ENCODE results near the gene TUBB8B. TPM values are rescaled to one million over a fixed set of nuclear protein-coding genes. Genes with fewer than 3 reads are reported as not detected.
"Not testable (repeated sequence)": the region's sequence is repeated elsewhere in the genome, so short reads cannot be mapped to it uniquely, and the experiment has no call there.

Gene TUBB8B
- total RNA-seq, result not detected

DNA sequence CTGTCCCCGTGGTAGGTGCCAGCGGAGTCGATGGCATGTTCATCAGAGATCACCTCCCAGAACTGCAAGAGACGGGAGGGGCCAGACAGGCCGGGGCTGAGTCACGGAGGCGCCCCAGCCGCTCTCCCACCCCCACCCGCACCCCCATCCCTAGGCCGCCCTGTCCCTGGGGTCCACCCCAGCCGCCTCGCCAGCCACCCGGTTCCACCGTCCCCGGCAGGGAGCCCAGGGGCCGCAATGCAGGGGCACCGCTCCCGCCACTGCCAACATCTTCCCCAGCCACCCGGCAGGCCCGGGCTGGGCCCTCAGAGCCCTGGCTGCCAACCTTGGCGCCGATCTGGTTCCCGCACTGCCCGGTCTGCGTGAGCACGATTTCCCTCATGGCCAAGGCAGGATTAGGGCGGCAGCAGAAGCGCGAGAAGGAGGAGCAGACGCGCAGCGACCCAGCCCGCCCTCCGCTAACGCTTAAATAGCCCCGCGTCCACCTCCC lies at the start of gene TUBB8B:
Gene TUBB8B, minus strand, starts transcription at position 440 of the 490 bp plus-strand sequence. Its CDS starts 58 bp downstream, at position 382.
- POLR2A ChIA-PET; H3K4me3 Mint-ChIP-seq; H3K27ac Mint-ChIP-seq; H3K27me3 Mint-ChIP-seq; CTCF ChIA-PET; H3K4me1 Mint-ChIP-seq; H3K9me3 Mint-ChIP-seq; DNase-seq; H3K36me3 Mint-ChIP-seq (ENCODE audit: low read depth): not testable (repeated sequence)

DNA sequence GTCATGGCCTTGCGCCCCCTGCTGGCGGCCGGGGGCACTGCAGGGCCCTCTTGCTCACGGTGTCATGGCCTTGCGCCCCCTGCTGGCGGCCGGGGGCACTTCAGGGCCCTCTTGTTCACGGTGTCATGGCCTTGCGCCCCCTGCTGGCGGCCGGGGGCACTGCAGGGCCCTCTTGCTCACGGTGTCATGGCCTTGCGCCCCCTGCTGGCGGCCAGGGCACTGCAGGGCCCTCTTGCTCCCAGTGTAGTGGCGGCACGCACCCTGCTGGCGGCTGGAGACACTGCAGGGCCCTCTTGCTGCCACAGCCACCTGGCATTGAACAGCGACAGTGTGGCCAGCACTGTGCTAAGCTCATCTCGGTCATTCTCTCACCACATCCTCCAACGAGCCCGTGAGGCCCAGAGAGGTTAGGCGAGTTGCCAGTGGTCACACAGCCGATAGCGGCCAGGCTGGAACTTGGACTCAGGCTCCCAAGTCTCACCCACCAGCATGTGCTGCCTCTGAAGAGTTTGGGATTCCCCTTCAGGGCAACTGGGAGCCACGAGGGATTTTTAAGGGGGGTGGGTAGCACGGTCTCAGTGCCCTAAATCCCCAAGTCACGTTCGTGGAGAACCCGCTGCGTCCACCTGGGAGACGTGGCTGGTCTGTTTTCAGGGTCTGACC lies 48.0 kb upstream of the TUBB8B start:
- H3K27ac Mint-ChIP-seq; H3K4me3 Mint-ChIP-seq; DNase-seq; H3K4me1 Mint-ChIP-seq; CTCF ChIA-PET; H3K36me3 Mint-ChIP-seq (ENCODE audit: low read depth); POLR2A ChIA-PET; H3K27me3 Mint-ChIP-seq; H3K9me3 Mint-ChIP-seq: not testable (repeated sequence)

DNA sequence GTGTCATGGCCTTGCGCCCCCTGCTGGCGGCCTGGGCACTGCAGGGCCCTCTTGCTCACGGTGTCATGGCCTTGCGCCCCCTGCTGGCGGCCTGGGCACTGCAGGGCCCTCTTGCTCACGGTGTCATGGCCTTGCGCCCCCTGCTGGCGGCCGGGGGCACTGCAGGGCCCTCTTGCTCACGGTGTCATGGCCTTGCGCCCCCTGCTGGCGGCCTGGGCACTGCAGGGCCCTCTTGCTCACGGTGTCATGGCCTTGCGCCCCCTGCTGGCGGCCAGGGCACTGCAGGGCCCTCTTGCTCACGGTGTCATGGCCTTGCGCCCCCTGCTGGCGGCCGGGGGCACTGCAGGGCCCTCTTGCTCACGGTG lies 47.3 kb upstream of the TUBB8B start:
- H3K36me3 Mint-ChIP-seq (ENCODE audit: low read depth); H3K4me3 Mint-ChIP-seq; H3K4me1 Mint-ChIP-seq; POLR2A ChIA-PET; DNase-seq; H3K27me3 Mint-ChIP-seq; H3K9me3 Mint-ChIP-seq; H3K27ac Mint-ChIP-seq; CTCF ChIA-PET: not testable (repeated sequence)

DNA sequence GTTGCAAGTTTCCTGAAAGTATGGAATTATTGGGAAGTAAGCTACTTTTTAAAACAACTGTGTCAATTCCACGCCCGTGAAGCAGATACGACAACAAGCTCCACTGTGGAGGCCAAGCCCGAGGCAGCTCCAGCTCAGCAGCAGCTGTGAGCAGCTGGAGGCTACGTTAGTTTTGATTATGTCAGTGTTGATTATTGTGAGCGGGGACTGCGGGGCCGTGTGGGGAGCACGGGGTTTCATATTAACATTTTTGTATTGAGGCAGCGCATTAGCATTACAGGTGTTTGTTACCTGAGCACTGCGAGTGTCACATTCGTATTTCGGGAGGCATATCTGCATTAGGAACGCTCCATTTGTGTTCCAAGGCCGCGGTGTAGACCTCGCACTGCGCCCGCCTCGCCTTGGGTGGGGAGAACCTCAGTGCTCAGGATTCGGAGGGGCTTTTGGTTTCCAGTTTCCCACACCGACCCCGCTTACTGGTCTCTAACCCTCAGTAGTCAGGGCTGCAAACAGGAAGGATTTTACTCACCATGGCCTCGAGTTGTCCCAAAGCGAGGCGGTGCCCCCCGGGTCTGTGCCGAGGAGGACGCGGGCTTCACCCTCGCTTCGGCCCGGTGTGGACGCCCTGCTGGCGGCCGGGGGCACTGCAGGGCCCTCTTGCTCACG lies 46.8 kb upstream of the TUBB8B start:
- H3K36me3 Mint-ChIP-seq (ENCODE audit: low read depth); DNase-seq; H3K27ac Mint-ChIP-seq; H3K4me1 Mint-ChIP-seq; POLR2A ChIA-PET; H3K27me3 Mint-ChIP-seq; H3K9me3 Mint-ChIP-seq; H3K4me3 Mint-ChIP-seq: not testable (repeated sequence)
- CTCF ChIA-PET, result interaction anchor here (0.6 kb wide), 2 partner anchors 90 to 480 kb away, joined by 3 read pairs; no protein-coding TSS in a partner anchor

- H3K27ac Mint-ChIP-seq; H3K27me3 Mint-ChIP-seq; H3K4me3 Mint-ChIP-seq; H3K4me1 Mint-ChIP-seq; H3K9me3 Mint-ChIP-seq; H3K36me3 Mint-ChIP-seq (ENCODE audit: low read depth); DNase-seq; POLR2A ChIA-PET: not testable (repeated sequence)
- CTCF ChIA-PET, result interaction anchor here (0.6 kb wide), 2 partner anchors 90 to 480 kb away, joined by 3 read pairs; no protein-coding TSS in a partner anchor
Measured at GRCh38 chr18:95580-95979, 46.2 kb upstream of the TUBB8B start.

DNA sequence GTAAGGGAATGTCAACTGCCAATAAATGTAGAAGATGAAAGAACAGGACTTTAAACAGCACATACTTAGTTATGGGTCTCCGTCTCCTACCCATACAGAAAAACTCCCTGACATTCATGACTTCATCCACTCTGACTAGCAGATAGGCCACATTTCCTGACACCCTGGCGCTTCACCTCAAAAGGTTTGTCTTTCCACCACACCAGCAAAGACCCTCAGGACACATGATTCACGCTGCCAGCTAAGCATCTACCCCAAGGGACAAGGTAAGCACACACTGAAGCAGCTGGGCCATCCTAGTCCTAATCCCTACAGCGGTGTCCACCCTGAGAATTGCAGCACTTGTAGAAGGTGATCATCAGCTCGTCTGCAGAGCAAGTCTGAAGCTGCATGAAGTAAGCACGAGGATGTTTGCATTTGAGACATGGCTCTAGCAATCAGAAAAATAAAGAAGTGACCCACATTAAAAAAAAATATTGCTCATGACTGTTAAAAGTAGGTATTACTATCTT lies 44.5 kb upstream of the TUBB8B start:
- H3K4me3 Mint-ChIP-seq; H3K36me3 Mint-ChIP-seq (ENCODE audit: low read depth); CTCF ChIA-PET; DNase-seq; H3K27me3 Mint-ChIP-seq; H3K27ac Mint-ChIP-seq; H3K9me3 Mint-ChIP-seq; H3K4me1 Mint-ChIP-seq; POLR2A ChIA-PET: not testable (repeated sequence)

- DNase-seq; H3K27ac Mint-ChIP-seq; H3K36me3 Mint-ChIP-seq (ENCODE audit: low read depth); H3K4me3 Mint-ChIP-seq; POLR2A ChIA-PET; H3K27me3 Mint-ChIP-seq; H3K4me1 Mint-ChIP-seq; H3K9me3 Mint-ChIP-seq: not testable (repeated sequence)
- CTCF ChIA-PET, result interaction anchor here (0.6 kb wide), 1 partner anchor 54 kb away, joined by 3 read pairs; no protein-coding TSS in a partner anchor
Measured at GRCh38 chr18:91561-91960, 42.1 kb upstream of the TUBB8B start.

GRCh38 chr18:90396-91193 lies 41.2 kb upstream of the TUBB8B start:
- H3K27ac Mint-ChIP-seq; DNase-seq; POLR2A ChIA-PET; H3K4me1 Mint-ChIP-seq; H3K36me3 Mint-ChIP-seq (ENCODE audit: low read depth); H3K27me3 Mint-ChIP-seq; H3K4me3 Mint-ChIP-seq; H3K9me3 Mint-ChIP-seq; CTCF ChIA-PET: not testable (repeated sequence)

GRCh38 chr18:89124-89523 lies 39.7 kb upstream of the TUBB8B start:
- DNase-seq; H3K4me3 Mint-ChIP-seq; H3K27ac Mint-ChIP-seq; H3K9me3 Mint-ChIP-seq; POLR2A ChIA-PET; CTCF ChIA-PET; H3K27me3 Mint-ChIP-seq; H3K4me1 Mint-ChIP-seq; H3K36me3 Mint-ChIP-seq (ENCODE audit: low read depth): not testable (repeated sequence)

DNA sequence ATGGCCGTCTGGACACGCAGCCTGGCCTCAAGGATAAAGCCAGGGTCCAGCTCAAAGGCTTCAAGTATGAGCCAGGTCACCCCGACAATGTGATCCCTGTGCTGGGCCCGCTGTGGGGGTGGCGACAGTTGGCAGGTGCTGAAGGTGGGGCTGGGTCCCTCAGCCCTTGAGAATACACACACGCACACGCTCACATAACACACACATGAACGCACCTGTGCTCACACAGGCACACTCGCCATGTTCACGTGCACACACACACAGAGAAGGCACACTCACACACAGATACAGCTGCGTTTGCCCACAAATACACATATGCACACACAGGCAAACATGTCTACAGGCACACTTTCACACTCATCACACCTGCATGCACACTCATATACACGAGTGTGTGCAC lies 35.4 kb upstream of the TUBB8B start:
- CTCF ChIA-PET; H3K4me1 Mint-ChIP-seq; H3K9me3 Mint-ChIP-seq; H3K27ac Mint-ChIP-seq; H3K4me3 Mint-ChIP-seq; H3K27me3 Mint-ChIP-seq; DNase-seq; POLR2A ChIA-PET; H3K36me3 Mint-ChIP-seq (ENCODE audit: low read depth): not testable (repeated sequence)

- DNase-seq; CTCF ChIA-PET; H3K9me3 Mint-ChIP-seq; H3K4me3 Mint-ChIP-seq; H3K27me3 Mint-ChIP-seq; H3K36me3 Mint-ChIP-seq (ENCODE audit: low read depth); POLR2A ChIA-PET; H3K4me1 Mint-ChIP-seq; H3K27ac Mint-ChIP-seq: not testable (repeated sequence)
Measured at GRCh38 chr18:82626-83209, 33.3 kb upstream of the TUBB8B start.

DNA sequence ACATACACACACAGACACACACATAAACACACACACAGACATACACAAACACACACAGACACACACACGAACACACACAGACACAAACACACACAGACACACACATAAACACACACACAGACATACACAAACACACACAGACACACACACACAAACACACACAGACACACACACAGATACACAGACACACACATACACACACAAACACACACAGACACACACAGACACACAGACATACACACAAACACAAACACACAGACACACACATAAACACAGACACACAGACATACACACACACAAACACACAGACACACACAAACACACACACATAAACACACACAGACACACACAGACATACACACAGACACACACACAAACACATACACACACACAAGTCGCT lies 31.5 kb upstream of the TUBB8B start:
- H3K27ac Mint-ChIP-seq; H3K4me1 Mint-ChIP-seq; H3K4me3 Mint-ChIP-seq; CTCF ChIA-PET; H3K36me3 Mint-ChIP-seq (ENCODE audit: low read depth); POLR2A ChIA-PET; H3K9me3 Mint-ChIP-seq; H3K27me3 Mint-ChIP-seq; DNase-seq: not testable (repeated sequence)

GRCh38 chr18:80202-80601 lies 30.8 kb upstream of the TUBB8B start:
- DNase-seq; H3K27ac Mint-ChIP-seq; CTCF ChIA-PET; H3K27me3 Mint-ChIP-seq; POLR2A ChIA-PET; H3K4me1 Mint-ChIP-seq; H3K9me3 Mint-ChIP-seq; H3K36me3 Mint-ChIP-seq (ENCODE audit: low read depth); H3K4me3 Mint-ChIP-seq: not testable (repeated sequence)
